H1 (cell line): ENCODE data around the gene JAKMIP1. TPM values are rescaled to one million over a fixed set of nuclear protein-coding genes. Genes with fewer than 3 reads are reported as not detected.

Source experiments
- CHD2 ChIP-seq: IDR thresholded peaks from 2 replicates; pipeline ENCODE4 v1.6.1; 2012; ENCODE audit warnings: low read length, improper control_type of control experiment
- SAP30 ChIP-seq: fragments of 300-600 bp; sonication (generic); IDR thresholded peaks from 2 replicates; pipeline ENCODE4 v1.7.1; 2012; ENCODE audit warnings: low read length, moderate library complexity, mild to moderate bottlenecking, inconsistent platforms; ENCODE audit not compliant: insufficient read depth, insufficient replicate concordance
- SIN3A ChIP-seq, 2 experiments: IDR thresholded peaks in 1 of 2; conservative IDR thresholded peaks in 1 of 2; 2 replicates each; pipeline ENCODE4 v1.6.1; 2011 to 2012; ENCODE audit warnings: low read length in 2 of 2, improper control_type of control experiment in 1 of 2, low read depth in 1 of 2, mild to moderate bottlenecking in 1 of 2
- SP1 ChIP-seq: IDR thresholded peaks from 2 replicates; pipeline ENCODE4 v1.6.1; 2011; ENCODE audit warnings: low read depth, low read length
- TEAD4 ChIP-seq: IDR thresholded peaks from 2 replicates; pipeline ENCODE4 v1.6.1; 2012; ENCODE audit warnings: low read depth, low read length, inconsistent platforms, mixed read lengths
- polyA plus RNA-seq, 7 experiments: library from polyadenylated mRNA; depleted of rRNA in 3 of 7; stranded (reverse) in 5 of 7; unstranded in 2 of 7; fragments of >200 nt in 5 of 7; fragments of 200-250 nt in 2 of 7; gene quantifications; 1 replicate in 5 of 7; 2 replicates in 1 of 7; 4 replicates in 1 of 7; pipeline versions ENCODE4 v1.2.1 to v1.2.3, GENCODE V29; 2011 to 2013; ENCODE audit warnings: missing spikeins in 2 of 7, mixed read lengths in 2 of 7
- total RNA-seq: library from RNA; stranded (reverse); fragmentation: NEBNext Ultra II Directional; extraction: Animal tissue kit (Norgen Biotek cat#: 25700); gene quantifications from 2 replicates; pipeline ENCODE4 v1.2.1, GENCODE V29; 2021
- TF ChIP-seq, protein P1 (sequence below): IDR thresholded peaks from 2 replicates; pipeline ENCODE4 v1.6.1; 2012; ENCODE audit warnings: low read length, inconsistent platforms

JAKMIP1 gene
- total and polyA plus RNA-seq, 2 of the 8 experiments (the other 6 are each of a cell fraction or from before 2014, with no cell fraction given): 2.5 to 4.4 TPM

DNA sequence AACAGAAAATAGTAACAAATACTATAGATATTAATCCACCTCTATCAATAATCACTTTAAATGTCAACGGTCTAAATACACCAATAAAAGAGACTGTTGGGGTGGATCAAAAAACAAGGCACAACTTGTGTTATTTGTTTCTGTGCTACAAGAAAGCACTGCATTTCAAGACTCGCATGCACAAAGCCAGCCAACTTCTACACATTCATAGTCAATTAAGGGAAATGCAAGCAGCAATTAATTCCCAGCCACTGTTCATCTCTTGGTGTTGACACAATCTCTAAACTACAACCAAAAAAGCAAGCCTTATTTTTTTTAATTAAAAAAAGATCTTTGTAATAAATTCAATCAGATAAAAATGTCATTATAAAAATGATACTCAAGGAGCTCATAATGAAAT, 67.6 kb downstream of the JAKMIP1 start (continued):
- TF ChIP-seq TEAD4 (no peak), SAP30 (no peak), CHD2 (no peak), SIN3A (conservative IDR thresholded peaks at IDR 0.05 in 1 of 2, IDR thresholded peaks at IDR 0.05 in 1 of 2; ENCODE audit: low read depth in 1 of 2, low read length in 2 of 2) (no peak), SP1 (no peak)
- TF ChIP-seq, protein P1, sequence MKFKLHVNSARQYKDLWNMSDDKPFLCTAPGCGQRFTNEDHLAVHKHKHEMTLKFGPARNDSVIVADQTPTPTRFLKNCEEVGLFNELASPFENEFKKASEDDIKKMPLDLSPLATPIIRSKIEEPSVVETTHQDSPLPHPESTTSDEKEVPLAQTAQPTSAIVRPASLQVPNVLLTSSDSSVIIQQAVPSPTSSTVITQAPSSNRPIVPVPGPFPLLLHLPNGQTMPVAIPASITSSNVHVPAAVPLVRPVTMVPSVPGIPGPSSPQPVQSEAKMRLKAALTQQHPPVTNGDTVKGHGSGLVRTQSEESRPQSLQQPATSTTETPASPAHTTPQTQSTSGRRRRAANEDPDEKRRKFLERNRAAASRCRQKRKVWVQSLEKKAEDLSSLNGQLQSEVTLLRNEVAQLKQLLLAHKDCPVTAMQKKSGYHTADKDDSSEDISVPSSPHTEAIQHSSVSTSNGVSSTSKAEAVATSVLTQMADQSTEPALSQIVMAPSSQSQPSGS: no peak
- TF ChIP-seq, all 59 proteins: peak for 0
